LHCN-M2 (cell line): ENCODE measurements around the gene MYCBP2. TPM values are rescaled to one million over a fixed set of nuclear protein-coding genes. Genes with fewer than 3 reads are reported as not detected.
"Not testable (repeated sequence)": the region's sequence is repeated elsewhere in the genome, so short reads cannot be mapped to it uniquely, and the experiment has no call there.

Source experiments
- DNase-seq: peaks from one replicate; pipeline ENCODE4 v3.0.0-alpha.2; 2012; ENCODE audit warnings: low read depth
- total RNA-seq: library from RNA; depleted of rRNA; stranded (reverse); fragments of >200 nt; gene quantifications from 2 replicates; pipeline ENCODE4 v1.2.3, GENCODE V29; 2014

The MYCBP2 gene
- total RNA-seq, 1 experiment from 2014 or later: 50.3 TPM

DNA sequence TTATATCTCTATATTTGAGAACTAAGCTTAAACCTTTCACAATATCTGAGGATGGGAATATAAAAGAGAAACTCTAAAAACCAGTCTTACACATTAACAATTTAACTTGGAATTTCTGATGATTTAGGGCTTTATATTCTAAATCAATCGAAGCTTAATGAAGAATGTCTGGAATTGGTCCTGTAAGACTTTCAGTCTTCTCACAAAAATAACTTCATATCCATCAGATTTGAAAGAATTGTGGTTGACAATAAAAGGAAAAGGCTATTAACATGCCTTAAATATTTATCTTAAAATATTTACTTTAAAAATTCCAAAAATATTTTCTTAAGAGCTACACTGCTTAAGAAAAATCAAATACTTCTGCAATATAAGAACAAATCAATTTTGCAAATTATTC is 27.3 kb downstream of the MYCBP2 start:
- DNase-seq: no peak

DNA sequence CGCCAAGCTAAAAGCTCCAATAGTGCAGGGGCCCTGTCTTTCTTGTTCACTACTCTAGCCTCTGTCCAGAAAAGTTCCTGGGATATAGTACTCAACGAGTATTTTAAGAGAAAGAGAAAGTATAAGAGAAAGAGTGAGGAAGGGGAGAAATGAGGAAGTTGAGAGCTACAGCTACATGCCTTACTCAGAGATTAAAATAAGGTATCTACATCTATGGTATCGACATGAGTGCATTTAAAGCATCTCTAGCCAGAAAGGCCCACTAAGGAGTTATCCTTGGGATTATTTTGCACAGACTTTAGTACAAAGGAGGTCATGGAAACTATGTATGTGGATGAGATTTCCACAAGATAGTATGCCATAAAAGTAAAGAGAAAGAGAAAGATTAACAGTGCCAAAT is 28.5 kb downstream of the MYCBP2 start:
- no peak for DNase-seq

DNA sequence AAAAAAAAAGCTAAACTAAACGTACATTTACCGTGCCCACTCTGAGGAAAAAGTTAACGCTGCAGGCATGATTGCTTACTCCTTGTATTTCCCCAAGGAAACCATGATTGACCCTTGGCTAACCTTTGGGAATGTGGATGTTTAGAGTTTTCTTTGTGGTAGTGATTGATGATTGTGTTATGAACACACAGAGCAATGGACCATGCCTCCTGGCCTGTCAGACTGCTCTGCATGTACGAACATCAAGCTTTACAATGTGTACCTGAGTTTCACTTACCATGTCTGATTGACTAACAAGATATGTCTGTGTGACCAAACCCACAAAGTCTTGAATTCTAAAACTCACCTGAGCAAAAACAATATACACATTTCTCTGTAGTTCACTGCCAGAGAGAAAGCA is 35.1 kb downstream of the MYCBP2 start:
- DNase-seq: no peak

DNA sequence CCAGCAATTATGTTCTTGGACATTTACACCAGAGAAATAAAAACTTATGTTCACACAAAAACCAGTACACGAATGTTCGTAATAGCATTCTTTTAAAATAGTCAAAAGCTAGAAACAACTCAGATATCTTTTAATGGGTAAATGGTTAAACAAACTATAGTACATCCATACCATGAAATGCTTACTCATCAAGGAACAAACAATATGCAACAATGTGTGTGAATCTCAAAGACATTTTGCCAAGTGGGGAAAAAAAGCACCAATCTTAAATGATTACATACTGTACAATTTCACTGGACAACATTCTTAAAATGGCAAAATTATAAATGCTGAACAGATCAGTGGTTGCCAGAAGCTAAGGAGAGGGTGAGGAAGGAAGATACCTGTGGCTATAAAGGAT is 36.6 kb downstream of the MYCBP2 start:
- no peak for DNase-seq

DNA sequence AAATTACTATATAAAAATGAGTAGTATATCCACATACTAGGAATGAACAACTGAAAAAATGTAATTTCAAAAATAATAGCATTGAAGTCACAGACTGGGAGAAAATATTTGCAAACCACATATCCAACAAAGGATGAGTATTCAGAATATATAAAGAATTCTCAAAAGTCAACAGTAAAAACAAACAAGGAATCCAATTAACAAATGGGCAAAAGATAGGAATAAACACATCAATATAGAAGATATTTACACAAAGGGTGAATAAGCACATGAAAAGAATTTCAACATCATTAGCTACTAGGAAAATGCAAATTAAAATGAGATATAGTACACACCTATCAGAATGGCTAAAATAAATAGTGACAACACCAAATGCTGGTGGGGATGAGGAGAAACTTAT is 37.0 kb downstream of the MYCBP2 start:
- no peak for DNase-seq

DNA sequence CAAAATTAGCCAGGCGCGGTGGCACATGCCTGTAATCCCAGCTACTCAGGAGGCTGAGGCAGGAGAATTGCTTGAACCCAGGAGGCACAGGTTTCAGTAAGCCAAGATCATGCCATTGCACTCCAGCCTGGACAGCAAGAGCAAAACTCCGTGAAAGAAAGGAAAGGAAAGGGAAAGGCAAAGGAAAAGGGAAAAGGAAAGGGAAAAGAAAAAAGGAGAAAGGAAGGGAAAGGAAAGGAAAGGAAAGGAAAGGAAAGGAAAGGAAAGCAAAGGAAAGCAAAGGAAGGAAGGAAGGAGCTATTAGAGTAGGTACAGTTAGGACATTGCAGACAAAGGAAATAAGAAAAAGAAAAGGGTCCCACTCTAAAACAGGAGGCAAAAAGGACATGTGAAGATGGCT is 41.3 kb downstream of the MYCBP2 start:
- not testable (repeated sequence) for DNase-seq

DNA sequence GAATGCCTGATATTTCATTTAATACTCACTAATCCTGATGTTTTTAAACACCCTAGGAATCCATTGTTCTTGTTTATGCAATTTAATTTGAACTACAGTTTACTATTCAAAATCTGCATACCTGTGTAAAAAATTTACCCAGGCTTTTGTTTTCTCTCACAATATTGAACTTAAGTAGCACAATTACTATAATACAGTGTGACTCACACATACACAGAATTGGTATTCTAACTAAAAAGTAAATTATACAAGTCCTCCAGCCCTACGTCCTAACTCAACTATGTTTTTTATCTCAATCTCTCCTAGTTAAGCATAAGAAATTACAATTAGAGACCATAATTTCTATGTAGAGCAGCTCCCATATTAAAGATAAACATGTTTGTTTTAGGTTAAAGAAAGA is 41.8 kb downstream of the MYCBP2 start:
- no peak for DNase-seq

DNA sequence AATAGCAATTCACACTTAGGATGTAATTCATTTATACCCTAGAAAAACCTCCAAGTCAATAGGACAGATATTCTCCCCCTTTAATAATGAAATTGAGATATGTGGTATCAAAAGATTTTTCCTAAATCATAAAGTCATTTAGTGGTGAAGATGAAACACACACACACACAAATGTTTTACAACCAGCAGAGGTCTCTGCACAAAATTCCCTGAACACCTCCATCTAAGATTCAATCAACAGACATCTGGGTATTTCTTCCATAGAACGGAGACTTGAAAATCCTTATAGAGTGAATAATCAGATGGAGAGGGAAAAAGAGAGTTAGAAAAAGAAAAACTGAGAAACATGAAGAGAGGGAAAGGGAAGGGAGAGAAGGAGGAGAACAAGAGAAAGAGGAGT is 52.8 kb downstream of the MYCBP2 start:
- DNase-seq: peak; percentile 1

DNA sequence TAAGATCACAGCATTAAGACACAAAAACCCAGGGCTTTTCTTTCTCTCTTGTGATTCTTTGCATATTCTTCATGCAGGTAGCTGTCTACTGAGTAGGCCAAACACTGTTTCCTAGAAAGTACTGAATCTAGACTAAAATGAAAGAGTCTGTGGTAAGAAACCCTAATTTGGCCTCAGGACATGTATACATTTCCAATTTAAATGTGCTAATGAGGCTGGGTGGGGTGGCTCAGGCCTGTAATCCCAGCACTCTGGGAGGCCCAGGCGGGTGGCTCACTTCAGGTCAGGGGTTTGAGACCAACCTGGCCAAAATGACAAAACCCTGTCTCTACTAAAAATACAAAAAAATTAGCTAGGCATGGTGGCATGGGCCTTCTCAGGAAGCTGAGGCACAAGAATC is 57.8 kb downstream of the MYCBP2 start:
- no peak for DNase-seq

DNA sequence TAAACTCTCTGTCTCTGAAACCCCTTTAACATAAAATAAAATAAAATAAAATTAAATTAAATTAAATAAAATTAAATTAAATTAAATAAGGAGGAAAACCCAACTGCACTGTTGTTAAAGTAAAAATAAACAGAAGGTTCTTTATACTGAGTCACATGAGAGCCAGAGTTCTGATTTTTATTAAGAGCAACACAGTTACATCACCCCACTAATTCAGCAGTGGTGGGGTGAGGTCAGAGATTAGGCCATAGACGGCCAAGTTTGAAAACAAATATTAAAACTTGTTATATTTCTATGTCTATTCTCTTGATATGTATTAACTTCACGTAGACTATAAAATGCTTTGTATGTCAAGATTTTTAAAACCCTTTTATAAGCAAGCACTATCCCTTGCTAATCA is 59.5 kb downstream of the MYCBP2 start:
- no peak for DNase-seq

DNA sequence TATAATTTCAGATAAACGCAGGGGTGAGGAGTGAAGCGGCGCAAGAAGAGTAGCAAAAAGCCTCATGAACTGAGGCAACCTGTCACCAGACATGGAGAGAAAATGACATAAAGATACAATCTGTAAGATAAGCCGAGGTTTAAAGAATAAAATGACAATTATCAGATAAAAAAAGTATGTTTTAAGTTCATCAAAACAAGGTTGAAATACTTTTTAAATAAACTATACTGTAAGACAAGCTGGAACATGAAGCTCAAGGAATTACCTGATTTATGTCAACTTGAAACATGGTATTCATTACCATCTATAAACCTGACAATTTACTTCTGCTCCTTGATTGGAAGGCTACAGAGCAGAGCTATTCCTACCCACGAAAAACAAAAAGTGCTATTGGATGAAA is 61.6 kb downstream of the MYCBP2 start:
- no peak for DNase-seq

DNA sequence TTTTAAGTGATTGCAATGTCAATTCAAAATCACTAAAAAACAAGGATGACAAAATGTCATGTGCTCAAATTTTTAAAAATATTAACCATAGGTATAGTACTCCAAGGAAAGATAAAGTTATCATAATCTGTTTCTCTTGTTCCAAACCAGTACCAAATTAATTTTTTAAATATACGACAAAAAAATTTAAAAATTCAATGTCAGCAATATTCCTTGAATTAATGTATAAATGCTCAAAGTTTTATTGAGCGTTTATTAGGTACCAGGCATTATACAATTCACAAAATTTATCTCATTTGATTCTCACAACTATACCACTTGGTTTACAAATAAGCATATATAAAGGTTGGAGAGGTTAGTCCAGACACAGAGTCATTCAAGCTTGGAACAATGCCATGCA is 64.7 kb downstream of the MYCBP2 start:
- DNase-seq: no peak

DNA sequence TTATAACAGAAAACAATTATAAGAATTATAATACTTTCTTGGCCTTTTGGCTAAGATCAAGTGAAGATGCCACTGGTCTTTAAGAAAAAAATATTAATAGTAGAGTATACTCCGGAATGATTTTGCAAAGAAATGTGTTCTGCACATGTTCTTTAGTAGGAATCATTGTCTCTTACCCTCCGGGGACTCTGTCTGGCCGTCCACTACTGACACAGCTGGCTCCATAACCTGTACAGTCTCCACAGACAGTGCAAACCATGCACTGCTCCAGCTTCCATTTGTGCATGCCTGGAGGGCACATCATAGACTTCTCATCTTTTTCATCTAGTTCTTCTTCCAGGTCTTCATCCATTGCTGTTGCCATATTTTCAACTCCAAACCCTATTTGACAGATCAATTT is 75.9 kb downstream of the MYCBP2 start:
- no peak for DNase-seq

DNA sequence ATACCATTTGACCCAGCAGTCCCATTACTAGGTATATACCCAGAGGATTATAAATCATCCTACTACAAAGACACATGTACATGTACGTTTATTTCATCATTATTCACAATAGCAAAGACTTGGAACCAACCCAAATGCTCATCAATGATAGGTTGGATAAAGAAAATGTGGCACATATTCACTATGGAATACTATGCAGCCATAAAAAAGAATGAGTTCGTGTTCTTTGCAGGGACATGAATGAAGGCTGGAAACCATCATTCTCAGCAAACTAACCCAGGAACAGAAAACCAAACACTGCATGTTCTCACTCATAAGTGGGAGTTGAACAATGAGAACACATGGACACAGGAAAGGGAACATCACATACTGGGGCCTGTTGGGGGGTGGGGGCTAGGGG is 81.7 kb downstream of the MYCBP2 start:
- not testable (repeated sequence) for DNase-seq

DNA sequence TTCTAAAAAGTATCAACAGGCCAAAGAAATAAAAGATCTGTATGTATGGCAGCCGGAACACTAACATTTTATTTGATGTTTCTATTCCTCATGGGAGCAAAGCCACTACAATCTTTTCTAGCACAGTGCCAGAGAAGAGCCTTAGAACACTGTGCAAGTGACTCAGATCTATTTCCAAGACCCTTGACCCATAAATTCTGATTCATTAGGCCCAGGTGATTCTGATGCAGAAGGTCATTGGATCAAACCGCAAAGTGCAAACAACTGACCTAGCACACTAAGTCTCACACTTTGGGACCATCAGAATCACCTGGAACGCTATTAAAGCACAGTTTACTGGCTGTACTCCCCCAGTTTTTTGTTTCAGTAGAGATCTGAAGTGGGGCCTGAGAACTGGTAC is 87.6 kb downstream of the MYCBP2 start:
- peak; percentile 0 for DNase-seq

DNA sequence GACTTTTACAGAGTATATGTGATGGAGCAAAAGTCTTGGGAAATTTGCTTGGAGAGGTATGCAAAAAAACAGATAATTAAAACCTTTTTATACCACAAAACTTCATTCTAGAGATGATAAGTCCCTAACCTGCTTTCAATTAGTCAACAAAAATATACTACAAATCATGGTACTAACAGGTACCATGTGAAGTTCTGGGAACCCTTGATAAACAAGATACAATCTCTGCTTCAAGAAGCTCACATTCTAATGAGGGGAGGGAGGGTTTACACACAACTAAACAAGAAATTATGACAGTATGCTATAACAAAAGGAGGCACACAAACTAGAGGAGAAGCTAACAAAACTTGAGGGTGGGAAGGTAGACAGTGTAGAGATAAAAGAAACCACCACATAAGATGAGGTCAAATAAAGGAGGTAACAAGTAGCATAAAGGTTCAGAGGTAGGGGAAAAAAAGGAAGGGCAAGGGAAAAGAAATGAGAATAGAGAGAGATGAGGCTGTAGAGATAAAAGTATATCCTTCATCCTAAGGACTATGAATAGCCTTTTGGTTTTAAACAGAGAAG is 91.4 kb downstream of the MYCBP2 start:
- DNase-seq: no peak

DNA sequence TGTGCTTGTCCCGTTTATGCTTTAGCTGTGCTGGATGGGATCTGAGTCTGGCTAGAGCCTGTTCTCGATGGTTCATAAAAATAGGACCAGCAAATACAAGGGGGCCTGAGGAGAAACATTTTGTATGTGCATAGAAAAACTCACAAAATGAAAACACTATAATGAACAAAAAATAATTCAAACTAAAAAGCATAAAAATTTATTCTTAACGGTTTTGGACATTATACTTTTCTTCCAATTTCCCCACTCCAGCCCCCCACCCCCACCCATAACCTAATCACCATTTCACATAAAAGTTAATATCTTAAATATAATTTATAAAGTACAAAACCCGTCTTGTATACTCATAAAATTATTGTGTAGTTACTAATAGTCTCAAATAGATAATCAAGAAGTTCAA is 93.7 kb downstream of the MYCBP2 start:
- DNase-seq: no peak

DNA sequence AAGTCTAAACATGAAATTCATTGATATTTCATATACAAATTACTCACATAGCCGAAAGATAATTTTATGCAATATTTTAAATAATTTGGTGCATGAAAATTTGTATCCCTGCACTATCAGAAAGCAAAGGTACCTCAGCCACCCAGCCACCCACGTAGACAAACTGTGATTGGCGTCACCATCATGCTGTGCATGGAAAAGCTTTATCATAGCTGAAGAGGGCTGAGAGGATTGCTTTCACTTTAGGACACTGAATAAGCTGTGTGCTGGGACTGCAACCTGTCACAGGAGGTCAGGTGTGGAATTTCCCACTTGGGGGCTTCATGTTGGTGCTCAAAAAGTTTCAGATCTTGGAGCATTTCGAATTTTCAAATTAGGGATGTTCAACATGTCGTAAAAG is 96.3 kb downstream of the MYCBP2 start:
- no peak for DNase-seq

DNA sequence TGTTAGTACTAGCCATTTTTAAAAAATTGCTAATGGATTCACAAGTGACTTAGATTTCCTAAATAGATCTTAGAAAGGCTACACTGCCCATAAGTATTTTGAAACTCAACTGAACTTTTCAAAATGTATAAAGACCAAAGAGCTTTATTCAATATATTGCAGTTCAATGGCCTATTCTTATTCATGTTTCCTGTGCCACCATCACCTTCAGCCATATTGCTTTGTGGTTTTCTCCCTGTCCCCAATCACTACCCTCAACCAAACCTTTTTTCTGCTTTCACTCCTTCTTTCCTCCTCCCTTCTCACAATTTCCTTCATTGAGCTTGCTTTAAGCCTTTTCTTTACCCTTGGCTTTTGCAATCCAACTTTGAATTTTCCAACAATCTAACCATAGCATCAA is 100.9 kb downstream of the MYCBP2 start:
- DNase-seq: no peak

DNA sequence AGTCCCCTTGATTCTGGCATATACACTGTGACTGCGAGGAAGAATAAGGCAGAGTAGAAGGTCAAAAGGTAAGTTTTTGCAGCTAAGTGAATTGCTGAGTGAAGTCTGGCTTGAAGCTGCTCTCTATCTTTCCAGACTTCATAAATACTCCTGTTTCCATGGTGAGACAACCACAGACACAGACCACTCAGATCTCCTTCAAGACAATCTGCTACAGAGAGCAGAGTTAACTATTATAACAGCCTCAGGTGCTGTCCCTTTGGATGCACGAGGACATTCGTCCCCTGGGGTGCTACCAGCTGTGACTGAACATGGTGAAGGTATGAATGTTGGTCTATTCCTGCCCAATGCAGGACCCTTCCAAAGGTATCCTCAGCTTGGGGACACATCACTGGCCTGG is 104.0 kb downstream of the MYCBP2 start:
- DNase-seq: no peak

DNA sequence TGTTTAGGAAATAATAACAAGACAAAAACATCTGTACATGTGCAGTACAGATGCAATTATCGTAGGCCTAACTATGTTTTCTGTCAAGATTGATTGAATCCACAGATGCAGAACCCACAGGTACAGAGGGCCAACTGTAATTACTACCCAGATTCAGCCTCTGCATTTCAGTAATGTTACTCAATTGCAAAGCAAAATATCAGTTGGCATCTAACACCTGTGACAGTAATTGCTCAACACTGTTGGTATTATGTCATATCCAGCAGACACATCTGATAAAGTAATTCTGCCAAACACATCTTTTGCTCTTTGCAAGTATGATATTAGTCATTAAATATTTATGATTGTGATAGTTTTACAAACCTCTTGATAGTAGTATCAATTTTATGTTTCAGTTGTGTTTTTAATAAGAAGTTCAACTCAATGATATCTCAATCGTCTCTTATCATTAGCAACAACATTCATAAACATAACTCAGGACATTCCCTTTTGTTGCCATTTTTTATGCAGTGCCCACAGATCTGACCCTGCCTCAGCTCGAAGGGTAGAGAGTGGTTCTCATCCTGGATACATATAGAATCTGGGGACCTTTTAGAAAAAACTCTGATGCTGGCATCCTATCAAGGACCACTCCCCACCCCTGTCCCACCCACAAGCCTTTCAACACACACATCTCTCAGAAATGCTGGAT is 104.7 kb downstream of the MYCBP2 start:
- peak; percentile 12 for DNase-seq

DNA sequence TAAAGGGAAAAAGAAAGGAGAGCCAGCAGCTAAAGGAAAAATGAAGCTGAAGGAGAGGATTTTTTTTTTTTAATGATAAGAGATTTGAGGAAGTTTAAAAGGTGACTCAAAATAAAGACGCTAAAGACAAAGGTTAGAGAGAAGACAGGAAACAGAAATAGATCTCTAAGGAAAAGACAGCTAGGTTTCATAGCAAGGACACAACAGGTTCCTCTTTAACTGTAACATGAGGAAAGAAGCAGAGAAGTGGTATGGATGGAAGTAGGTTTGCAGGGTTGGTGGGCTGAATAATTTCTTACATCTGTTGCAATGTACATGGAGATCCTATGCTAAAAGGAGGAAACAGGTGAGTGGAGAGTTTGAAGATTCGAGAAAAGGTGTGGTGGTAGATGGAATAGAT is 107.5 kb downstream of the MYCBP2 start:
- DNase-seq: no peak

DNA sequence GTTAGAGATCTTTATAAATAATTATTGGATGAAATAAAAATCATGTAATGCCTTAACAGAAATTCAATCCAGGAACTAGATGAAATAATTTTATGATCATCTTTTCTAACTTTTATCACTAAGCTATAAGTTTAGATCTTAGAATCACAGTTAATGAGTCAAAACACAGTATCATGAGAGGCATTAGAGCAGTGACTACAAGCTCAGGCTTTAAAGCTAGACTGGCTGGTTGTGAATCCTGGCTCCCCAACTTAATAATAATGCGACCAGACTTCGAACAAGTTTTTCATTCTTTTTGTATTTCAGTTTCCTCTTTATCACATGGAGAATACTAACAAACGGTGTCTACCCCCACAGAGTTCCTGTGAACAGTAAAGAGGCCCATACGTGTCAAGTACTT is 108.6 kb downstream of the MYCBP2 start:
- DNase-seq: no peak

DNA sequence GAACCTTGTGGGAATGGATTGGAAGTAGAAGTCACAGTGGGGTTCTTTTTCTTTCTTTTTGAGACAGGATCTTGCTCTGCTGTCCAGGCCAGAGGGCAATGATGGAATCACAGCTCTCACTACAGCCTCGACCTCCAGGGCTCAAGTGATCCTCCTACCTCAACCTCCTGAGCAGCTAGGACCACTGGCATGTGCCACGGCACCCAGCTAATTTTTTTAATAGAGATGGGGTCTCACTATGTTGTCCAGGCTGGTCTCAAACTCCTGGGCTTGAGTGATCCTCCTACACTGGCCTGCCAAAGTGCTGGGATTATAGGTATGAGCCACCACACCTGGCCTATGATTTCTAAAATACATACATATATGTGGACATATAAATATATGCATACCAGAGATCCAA is 111.4 kb downstream of the MYCBP2 start:
- no peak for DNase-seq
